ENCODE measurements around the gene PCIF1.

PCIF1 gene

DNA sequence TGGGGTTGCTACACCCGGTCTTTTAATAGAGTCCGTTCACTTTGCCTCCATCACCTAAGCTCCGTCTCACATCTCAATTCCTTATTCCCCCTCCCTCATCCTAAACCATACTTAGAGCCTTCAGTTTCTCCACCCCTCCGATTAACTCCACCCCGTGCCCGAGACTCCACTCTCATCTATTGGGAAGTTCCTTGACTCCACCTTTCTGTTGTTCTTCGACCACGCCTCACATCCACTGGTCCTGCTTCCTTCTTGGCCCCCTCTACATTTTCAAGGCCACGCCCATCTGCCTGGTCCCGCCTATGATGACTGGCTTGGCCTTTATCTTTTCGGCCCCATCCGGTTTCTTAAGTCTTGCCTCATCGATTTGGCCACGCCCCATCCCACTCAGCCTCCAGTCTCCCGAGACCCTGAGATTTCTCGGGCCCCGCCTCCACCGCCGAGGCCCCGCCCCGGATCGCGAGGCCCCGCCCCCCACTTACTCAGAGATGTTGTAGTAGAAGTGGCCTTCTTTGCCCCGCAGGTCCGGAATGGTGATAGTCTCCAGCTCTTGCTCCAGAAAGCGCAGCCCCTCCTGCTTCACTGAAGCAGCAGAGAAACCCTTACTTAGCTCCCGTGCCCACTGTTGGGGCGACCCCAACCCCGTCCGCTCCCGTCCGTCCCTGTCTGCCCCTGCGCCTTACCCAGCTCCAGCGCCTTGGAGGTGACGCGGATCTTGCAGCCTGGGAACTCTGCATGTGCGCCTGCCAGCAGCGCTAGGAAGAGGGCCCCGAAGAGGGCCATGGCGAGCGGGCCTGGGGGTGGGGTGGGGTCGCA is 23.6 kb upstream of the PCIF1 start:
- CTCF ChIA-PET = interaction anchor here (1.5 kb wide), 1 partner anchor 59 kb away, joined by 5 read pairs; no protein-coding TSS in a partner anchor

DNA sequence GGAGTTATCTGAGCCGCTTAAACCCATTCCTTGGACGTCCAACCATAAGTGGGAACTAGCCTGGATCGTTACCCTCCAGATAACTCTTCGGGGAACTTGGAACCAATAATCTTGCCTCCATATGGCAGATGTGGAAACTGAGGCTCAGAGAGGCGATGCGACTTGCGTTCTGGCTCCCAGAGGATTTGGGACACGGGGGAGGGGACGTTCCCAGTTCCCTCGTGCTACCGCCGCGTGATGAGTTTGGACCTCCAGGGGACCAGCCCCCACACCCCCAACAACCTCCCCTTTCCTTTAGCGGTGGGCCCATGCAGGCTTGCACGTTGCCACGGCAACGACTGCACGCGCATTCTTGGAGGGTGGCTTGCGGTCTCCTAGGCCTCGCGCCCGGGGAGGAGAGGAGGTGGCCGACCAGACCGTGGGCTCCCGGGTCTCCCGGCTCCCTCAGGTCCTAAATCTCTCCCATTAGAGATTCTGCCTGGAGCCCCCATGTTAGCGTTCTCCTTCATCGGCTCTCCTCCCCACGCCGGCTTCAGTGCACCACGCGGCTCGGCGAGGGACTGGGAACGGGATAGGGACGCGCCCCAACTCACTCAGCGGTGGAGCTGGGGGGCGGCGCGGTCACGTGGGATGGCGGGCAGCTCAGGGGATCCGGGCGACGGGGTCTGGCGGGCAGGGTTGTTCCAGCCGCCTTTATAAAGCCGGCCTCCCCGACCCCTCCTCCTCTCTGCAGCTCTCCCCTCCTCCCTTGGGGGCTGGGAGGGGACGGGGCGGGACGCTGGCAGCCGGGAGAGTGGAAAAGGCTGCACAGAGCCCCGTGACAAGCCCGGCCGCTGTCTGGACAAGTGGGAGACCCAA is 22.8 kb upstream of the PCIF1 start, which contains the start of gene PLTP:
Gene PLTP (minus strand): TSS at position 670 of the 858 bp plus-strand sequence. CDS start 703 bp downstream, outside the sequence.
- Mint-ChIP-seq H3K36me3 (no peaks in the 10 kb centered on the region), H3K4me1 (peaks cover 20% of the 10 kb centered on the region), H3K27me3 (peaks cover 57% of the 10 kb centered on the region), H3K27ac (peak within 1 kb of the TSS; percentile 15), H3K9me3 (no peaks in the 10 kb centered on the region), H3K4me3 (peak within 1 kb of the TSS; percentile 40)
- CTCF ChIA-PET = no interaction called here
- DNase-seq = peak; percentile 54

More for the DNA sequence above, 23.6 kb upstream of the PCIF1 start:
- Mint-ChIP-seq H3K4me1 (peaks cover 20% of the 10 kb centered on the region), H3K36me3 (no peaks in the 10 kb centered on the region), H3K9me3 (no peaks in the 10 kb centered on the region), H3K27ac (peak overlapping the region; percentile 34), H3K4me3 (peak overlapping the region; percentile 40), H3K27me3 (peaks cover 49% of the 10 kb centered on the region)
- peak; percentile 91 for DNase-seq

DNA sequence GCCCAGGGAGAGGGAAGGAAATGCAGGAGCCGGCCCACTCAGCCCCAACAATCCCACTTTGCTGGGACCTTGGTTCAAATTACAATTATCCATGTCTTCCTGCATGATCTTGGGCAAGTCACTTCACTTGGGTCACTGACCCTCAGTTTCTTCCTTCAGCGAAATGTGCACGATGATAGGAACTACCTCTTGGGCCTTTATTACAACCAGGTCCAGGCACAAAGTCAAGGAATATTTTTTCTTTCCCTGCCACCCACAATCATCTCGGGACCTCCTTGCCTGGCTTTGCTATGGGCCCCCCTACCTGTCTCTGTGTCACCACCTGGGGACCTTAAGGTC is 22.2 kb upstream of the PCIF1 start:
- CTCF ChIA-PET = no interaction called here
- no peak for DNase-seq
- Mint-ChIP-seq H3K4me3 (peak overlapping the region; percentile 2), H3K36me3 (no peaks in the 10 kb centered on the region), H3K27me3 (peaks cover 59% of the 10 kb centered on the region), H3K27ac (no peak overlapping the region), H3K4me1 (peaks cover 20% of the 10 kb centered on the region), H3K9me3 (no peaks in the 10 kb centered on the region)

DNA sequence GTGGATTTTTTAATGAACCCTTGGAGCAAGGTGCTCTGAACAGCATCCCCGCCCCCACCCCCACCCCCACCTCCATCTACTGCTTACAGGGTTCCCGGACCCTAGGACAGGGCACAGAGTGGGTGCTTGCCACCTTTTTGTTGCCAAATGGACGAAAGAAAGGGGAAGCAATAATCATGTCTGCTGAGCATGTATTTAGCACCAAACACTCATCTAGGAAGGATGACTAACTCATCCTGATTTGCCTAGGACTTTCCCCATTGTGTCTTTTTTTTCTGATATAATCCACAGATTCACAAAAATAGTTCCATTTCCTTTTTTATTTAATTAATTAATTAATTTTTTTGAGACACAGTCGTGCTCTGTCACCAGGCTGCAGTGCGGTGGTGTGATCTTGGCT is 21.4 kb upstream of the PCIF1 start:
- Mint-ChIP-seq H3K9me3 (no peaks in the 10 kb centered on the region), H3K27ac (no peak overlapping the region), H3K27me3 (peaks cover 65% of the 10 kb centered on the region), H3K4me1 (peaks cover 20% of the 10 kb centered on the region), H3K4me3 (no peak overlapping the region), H3K36me3 (no peaks in the 10 kb centered on the region)
- CTCF ChIA-PET = no interaction called here
- no peak for DNase-seq

DNA sequence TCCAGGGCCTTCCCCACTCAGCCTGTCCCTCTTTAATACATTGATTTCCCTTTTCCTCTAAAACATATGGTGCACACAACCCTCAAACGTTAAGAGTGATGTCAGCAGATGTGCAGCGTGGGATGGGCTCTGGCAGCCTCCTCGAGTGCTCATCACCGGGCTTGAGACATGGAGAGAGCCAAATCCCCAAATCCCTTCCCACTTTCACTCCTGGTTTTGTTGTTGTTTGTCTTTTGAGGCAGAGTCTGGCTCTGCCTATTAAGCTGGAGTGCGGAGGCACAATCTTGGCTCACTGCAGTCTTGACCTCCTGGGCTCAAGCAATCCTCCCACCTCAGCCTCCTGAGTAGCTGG is 16.7 kb upstream of the PCIF1 start:
- Mint-ChIP-seq H3K27ac (no peak overlapping the region), H3K4me1 (peaks cover 2% of the 10 kb centered on the region), H3K27me3 (peaks cover 79% of the 10 kb centered on the region), H3K9me3 (no peaks in the 10 kb centered on the region), H3K36me3 (no peaks in the 10 kb centered on the region), H3K4me3 (no peak overlapping the region)
- no peak for DNase-seq
- CTCF ChIA-PET = no interaction called here

DNA sequence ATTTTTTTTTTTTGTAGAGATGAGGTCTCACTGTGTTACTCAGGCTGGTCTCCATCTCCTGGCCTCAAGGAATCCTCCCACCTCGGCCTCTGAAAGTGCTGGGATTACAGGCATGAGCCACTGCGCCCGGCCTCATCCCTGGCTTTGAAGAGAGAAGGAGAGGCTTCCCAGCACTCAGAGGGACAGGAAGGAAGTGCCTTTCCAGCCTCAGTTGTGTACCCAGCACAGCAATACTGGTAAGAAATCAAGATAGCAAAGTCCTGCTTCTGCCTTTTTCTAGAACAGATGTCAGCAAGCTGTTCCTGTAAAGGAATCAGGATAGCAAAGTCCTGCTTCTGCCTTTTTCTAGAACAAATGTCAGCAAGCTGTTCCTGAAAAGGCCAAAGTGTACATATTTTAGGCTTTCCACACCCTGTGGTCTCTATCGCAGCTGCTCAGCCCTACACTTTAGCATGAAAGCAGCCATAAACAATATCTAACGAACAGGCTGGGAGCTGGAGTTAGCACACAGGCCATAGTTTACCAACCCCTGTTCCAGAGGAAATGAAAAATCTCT is 16.2 kb upstream of the PCIF1 start:
- H3K4me1 Mint-ChIP-seq = no peaks in the 10 kb centered on the region
- H3K4me3 Mint-ChIP-seq = no peak overlapping the region
- no peak overlapping the region for H3K27ac Mint-ChIP-seq
- H3K27me3 Mint-ChIP-seq = peaks cover 75% of the 10 kb centered on the region
- H3K9me3 Mint-ChIP-seq = no peaks in the 10 kb centered on the region
- no peak for DNase-seq
- CTCF ChIA-PET = no interaction called here
- H3K36me3 Mint-ChIP-seq = no peaks in the 10 kb centered on the region

DNA sequence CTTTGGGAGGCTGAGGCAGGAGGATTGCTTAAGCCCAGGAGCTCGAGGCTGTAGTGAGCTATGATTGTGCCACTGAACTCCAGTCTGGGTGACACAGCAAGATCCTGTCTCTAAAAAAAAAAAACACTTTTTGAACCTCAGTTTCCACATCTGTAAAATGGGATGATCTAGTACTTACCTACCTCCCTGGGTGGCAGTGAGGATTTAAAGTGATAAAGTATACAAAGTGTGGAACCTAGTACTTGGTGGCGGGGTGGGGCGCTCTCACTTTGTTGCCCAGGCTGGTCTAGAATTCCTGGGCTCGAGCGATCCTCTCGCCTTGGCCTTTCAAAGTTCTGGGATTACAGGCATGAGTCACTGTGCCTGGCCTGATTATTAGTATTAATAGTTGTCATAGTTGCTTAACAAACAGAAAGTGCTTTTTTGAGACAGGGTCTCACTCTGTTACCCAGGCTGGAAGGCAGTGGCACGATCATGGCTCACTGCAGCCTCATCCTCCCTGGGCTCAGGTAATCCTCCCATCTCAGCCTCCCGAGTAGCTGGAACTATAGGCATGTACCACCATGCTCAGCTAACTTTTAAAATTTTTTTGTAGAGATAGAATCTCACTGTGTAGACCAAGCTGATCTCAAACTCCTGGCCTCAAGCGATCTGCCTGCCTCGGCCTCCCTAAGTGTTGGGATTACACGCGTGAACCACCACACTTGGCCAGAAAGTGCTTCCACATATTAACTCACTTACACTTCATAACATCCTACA is 15.5 kb upstream of the PCIF1 start:
- CTCF ChIA-PET = no interaction called here
- no peaks in the 10 kb centered on the region for H3K36me3 Mint-ChIP-seq

DNA sequence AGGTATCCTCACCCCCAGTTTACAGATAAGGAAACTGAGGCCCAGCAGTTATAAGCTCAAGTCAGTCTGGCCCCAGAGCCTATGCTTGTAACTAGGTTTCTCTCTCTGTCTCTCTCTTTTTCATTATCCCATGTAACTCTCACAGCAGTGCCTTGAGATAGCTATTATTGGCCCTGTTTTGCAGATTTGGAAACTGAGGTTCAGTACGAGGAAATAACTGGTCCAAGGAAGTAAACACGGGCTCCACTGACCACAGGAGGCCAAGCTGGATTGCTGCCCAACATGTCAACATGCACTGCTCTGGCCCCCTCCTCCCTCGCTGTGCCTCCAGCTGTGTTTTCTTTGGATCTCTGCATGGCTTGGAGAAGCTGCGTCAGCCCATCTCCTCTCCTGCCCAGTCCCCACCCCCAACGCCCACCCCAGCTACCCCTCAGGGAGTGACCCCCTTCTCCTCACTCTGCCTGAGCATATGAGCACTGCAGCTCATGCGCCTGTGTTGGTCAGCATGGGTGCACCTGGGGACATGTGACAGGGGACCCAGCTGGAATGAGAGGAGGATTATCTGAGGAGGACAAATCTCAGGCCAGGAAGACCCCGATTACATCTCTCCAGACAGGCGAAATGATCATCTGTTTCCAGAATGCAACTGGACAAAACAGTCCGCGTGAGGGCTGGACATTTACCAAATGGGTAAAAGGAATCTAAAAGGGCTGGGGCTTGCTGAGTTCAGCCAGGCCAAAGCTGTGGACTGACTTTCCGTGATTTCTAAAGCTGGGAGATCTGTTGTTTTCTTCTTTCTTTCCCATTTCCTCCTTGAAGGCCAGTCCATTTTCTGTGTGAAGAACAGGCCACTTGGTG is 14.7 kb upstream of the PCIF1 start:
- H3K27me3 Mint-ChIP-seq = peaks cover 73% of the 10 kb centered on the region
- H3K4me1 Mint-ChIP-seq = no peaks in the 10 kb centered on the region
- no peak overlapping the region for H3K27ac Mint-ChIP-seq
- CTCF ChIA-PET = no interaction called here
- H3K36me3 Mint-ChIP-seq = no peaks in the 10 kb centered on the region
- no peak for DNase-seq
- H3K4me3 Mint-ChIP-seq = no peak overlapping the region
- no peaks in the 10 kb centered on the region for H3K9me3 Mint-ChIP-seq

More for the DNA sequence above, 15.5 kb upstream of the PCIF1 start:
- Mint-ChIP-seq H3K4me1 (no peaks in the 10 kb centered on the region), H3K27me3 (peaks cover 72% of the 10 kb centered on the region), H3K4me3 (no peak overlapping the region), H3K27ac (no peak overlapping the region), H3K9me3 (no peaks in the 10 kb centered on the region)
- no peak for DNase-seq

DNA sequence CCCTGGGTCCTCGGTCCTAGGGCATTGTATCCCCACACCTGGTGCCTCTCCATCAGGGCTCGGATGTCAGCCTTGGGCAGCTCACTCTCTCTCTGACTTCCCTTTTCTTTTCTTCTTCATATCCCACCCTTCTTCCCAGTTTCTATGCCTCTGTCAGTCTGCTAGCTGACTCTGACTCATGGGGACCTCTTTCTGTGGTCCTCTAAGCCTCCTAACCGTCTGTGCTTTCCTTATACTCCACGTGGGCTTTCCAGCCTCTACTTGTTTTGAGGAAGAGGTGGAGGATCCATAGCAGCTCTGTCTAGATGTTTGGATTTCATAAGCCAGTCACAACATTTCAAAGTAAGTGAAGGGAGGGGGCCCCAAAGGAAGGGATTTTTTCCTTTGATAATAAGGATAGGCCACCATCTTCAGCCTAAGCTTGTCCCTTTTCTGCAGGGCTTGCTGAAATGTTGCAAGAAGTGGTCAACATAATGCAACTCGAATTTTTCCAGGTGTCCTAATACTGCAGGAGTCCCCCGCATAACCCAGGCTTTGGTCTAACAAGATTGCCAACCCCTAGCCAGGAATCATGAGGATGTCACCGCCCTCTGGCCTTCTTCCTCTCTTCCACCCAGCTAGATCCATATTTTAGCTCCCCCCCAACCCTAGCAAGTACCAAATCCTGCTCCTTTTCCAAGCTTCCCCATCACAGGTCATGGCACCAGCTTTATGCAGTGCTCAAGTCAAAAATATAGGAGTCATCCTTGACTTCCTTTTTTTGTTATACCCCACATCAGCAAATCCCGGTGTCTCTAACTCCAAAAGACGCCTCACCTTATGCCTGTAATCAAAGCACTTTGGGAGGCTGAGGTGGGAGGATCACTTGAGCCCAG is 13.8 kb upstream of the PCIF1 start:
- Mint-ChIP-seq H3K4me1 (no peaks in the 10 kb centered on the region), H3K4me3 (no peak overlapping the region), H3K36me3 (no peaks in the 10 kb centered on the region), H3K27ac (no peak overlapping the region), H3K9me3 (no peaks in the 10 kb centered on the region), H3K27me3 (peaks cover 73% of the 10 kb centered on the region)
- DNase-seq = no peak
- CTCF ChIA-PET = interaction anchor here (0.7 kb wide), 1 partner anchor 97 kb away, joined by 3 read pairs; no protein-coding TSS in a partner anchor

DNA sequence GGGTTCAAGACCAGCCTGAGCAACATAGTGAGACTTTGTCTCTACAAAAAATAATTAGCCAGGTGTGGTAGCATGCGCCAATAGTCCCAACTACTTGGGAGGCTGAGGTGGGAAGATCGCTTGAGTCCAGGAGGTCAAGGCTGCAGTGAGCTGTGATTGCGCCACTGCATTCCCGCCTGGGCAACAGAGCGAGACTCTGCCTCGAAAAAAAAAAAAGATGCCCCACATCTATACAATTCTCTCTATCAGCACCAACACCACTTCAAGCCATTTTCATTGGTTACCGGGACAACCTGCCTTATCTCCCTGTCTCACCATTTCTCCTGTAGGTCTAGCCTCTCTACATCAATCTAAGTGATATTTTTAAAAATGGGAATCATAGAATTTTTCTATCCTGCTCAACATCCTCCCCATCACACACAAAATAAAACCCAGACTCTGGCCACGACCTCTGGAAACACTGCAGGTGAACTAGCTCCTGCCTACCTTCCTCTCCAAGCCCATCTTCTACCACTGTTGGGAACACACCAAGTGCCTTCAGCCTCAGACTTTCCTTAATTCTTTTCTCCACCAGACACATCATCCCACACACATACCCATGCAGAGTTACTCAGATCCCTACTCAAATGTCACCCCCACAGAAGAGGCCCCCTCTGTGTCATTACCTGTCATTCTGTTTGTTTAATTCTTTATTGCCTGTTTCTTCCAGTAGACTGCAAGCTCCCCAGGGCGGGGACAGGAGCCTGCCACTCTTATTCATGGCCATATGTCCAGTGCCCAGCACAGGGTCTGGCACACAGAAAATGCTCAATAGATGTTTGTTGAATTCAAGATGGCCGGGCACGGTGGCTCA is 12.9 kb upstream of the PCIF1 start:
- peaks cover 68% of the 10 kb centered on the region for H3K27me3 Mint-ChIP-seq
- H3K27ac Mint-ChIP-seq = no peak overlapping the region

DNA sequence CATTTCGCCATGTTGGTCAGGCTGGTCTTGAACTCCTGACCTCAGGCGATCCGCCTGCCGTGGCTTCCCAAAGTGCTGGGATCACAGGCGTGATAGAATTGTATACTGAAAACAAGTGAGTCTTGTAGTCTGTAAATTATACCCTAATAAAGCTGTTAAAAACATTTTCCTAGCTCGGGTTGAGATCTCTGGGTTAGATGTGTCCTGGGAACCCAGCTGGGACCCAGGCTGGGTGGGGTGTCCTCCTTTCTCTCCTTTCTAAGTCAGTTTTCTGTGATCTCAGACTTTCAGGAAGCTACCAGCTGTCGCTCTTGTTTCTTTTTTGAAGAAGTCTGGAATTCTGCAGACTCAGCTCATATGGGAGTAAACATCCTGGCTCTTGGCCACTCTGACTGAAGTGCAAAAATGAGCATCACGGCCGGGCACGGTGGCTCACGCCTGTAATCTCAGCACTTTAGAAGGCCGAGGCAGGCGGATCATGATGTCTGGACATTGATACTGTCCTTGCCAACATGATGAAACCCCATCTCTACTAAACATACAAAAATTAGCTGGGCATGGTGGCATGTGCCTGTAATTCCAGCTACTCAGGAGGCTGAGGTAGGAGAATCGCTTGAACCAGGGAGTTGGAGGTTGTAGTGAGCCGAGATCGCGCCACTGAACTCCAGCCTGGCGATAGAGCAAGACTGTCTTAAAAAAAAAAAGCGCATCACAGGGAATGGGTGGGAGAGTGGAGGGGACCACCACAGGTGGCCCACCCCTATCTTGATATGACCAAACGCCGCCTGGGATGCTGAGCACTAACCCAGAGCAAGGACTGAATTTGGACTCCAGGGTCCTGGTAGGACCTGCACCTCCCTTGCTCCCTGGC is 9.9 kb upstream of the PCIF1 start:
- Mint-ChIP-seq H3K36me3 (no peaks in the 10 kb centered on the region), H3K27me3 (peaks cover 53% of the 10 kb centered on the region), H3K27ac (no peak overlapping the region), H3K4me3 (no peak overlapping the region), H3K4me1 (no peaks in the 10 kb centered on the region), H3K9me3 (no peaks in the 10 kb centered on the region)
- CTCF ChIA-PET = interaction anchor here (2.0 kb wide), 1 partner anchor 45 kb away, joined by 8 read pairs; no protein-coding TSS in a partner anchor
- no peak for DNase-seq

More for the DNA sequence above, 12.9 kb upstream of the PCIF1 start:
- H3K4me1 Mint-ChIP-seq = no peaks in the 10 kb centered on the region
- H3K36me3 Mint-ChIP-seq = no peaks in the 10 kb centered on the region
- no peak for DNase-seq
- CTCF ChIA-PET = interaction anchor here (0.7 kb wide), 1 partner anchor 98 kb away, joined by 3 read pairs; no protein-coding TSS in a partner anchor
- no peaks in the 10 kb centered on the region for H3K9me3 Mint-ChIP-seq
- no peak overlapping the region for H3K4me3 Mint-ChIP-seq
